Measurements from ENCODE around the gene PVALEF. TPM values are rescaled to one million over a fixed set of nuclear protein-coding genes. Genes with fewer than 3 reads are reported as not detected.

The PVALEF gene
- total RNA-seq, 1 donor from 2014 or later = not detected

Other genes with a start within 250 kb of the PVALEF start
- 19.1 and 20.3 TPM in 2 replicates for gene CHMP6, start 173.7 kb upstream of the PVALEF start, total RNA-seq
- 4.7 and 8.0 TPM in 2 replicates for gene BAIAP2, start 130.4 kb upstream of the PVALEF start, total RNA-seq
- 2.1 and 3.0 TPM in 2 replicates for gene AATK, start 714 bp downstream of the PVALEF start, total RNA-seq
- gene CEP131, start 57.5 kb downstream of the PVALEF start, total RNA-seq = 16.3 TPM in 2 replicates
- gene TEPSIN, start 73.5 kb downstream of the PVALEF start, total RNA-seq = 9.0 and 15.8 TPM in 2 replicates
- gene NDUFAF8, start 73.8 kb downstream of the PVALEF start, total RNA-seq = 44.0 and 47.6 TPM in 2 replicates
- 61.1 and 66.2 TPM in 2 replicates for gene SLC38A10, start 129.8 kb downstream of the PVALEF start, total RNA-seq
- gene BAHCC1, start 229.9 kb downstream of the PVALEF start, total RNA-seq = 2.5 and 2.8 TPM in 2 replicates